Liver (tissue), 9 donors: ENCODE results near the gene GLIPR1. TPM values are rescaled to one million over a fixed set of nuclear protein-coding genes. Genes with fewer than 3 reads are reported as not detected.

Experiments
- DNase-seq: peaks from one replicate; pipeline ENCODE4 v3.0.0-alpha.2; 2017; ENCODE audit warnings: low spot score
- H3K27ac ChIP-seq, 2 donors: one replicate each; pipeline ENCODE4 v1.7.0; 2013; ENCODE audit warnings: inconsistent platforms in 2 of 2, low read length in 2 of 2, control low read depth in 1 of 2, low read depth in 1 of 2, mild to moderate bottlenecking in 1 of 2
- H3K27me3 ChIP-seq, 4 donors: one replicate each; pipeline versions ENCODE4 v1.6.1 to v1.7.0; 2013; ENCODE audit warnings: low read length in 3 of 4, inconsistent platforms in 1 of 4, mild to moderate bottlenecking in 1 of 4, moderate library complexity in 1 of 4; ENCODE audit not compliant: control insufficient read depth in 4 of 4, insufficient read depth in 4 of 4
- H3K36me3 ChIP-seq, 4 donors: one replicate each; pipeline versions ENCODE4 v1.6.1 to v1.7.0; 2013; ENCODE audit warnings: low read length in 3 of 4, mild to moderate bottlenecking in 3 of 4, low read depth in 1 of 4, moderate library complexity in 1 of 4; ENCODE audit not compliant: control insufficient read depth in 4 of 4, insufficient read depth in 3 of 4
- H3K4me1 ChIP-seq, 4 donors: one replicate each; pipeline versions ENCODE4 v1.6.1 to v1.7.0; 2013; ENCODE audit warnings: low read length in 3 of 4, mild to moderate bottlenecking in 3 of 4, moderate library complexity in 1 of 4; ENCODE audit not compliant: control insufficient read depth in 4 of 4, insufficient read depth in 4 of 4
- H3K4me3 ChIP-seq, 3 donors: one replicate each; pipeline versions ENCODE4 v1.6.1 to v1.7.0; 2013; ENCODE audit warnings: low read length in 3 of 3, control low read depth in 1 of 3, low read depth in 1 of 3, mild to moderate bottlenecking in 1 of 3
- H3K9ac ChIP-seq, 2 donors: one replicate each; pipeline ENCODE4 v1.7.0; 2013; ENCODE audit warnings: low read length in 2 of 2, mild to moderate bottlenecking in 2 of 2, moderate library complexity in 2 of 2, control low read depth in 1 of 2, low read depth in 1 of 2
- H3K9me3 ChIP-seq, 4 donors: one replicate each; pipeline versions ENCODE4 v1.6.1 to v1.7.0; 2013; ENCODE audit warnings: low read length in 3 of 4; ENCODE audit not compliant: control insufficient read depth in 4 of 4
- EGR1 ChIP-seq, 2 donors: IDR thresholded peaks; 2 replicates each; pipeline ENCODE4 v1.6.1; 2016 to 2018; ENCODE audit warnings: antibody characterized with exemption in 2 of 2, low read depth in 2 of 2
- FOXA1 ChIP-seq: IDR thresholded peaks from 2 replicates; pipeline ENCODE4 v1.6.1; 2016; ENCODE audit warnings: antibody characterized with exemption
- FOXA2 ChIP-seq: IDR thresholded peaks from 2 replicates; pipeline ENCODE4 v1.6.1; 2016; ENCODE audit warnings: antibody characterized with exemption
- GABPA ChIP-seq, 2 donors: IDR thresholded peaks in 1 of 2; conservative IDR thresholded peaks in 1 of 2; 2 replicates each; pipeline ENCODE4 v1.6.1; 2016; ENCODE audit warnings: antibody characterized with exemption in 2 of 2, mild to moderate bottlenecking in 1 of 2, moderate library complexity in 1 of 2
- HNF4A ChIP-seq, 2 donors: conservative IDR thresholded peaks; 2 replicates each; pipeline ENCODE4 v1.6.1; 2016; ENCODE audit warnings: antibody characterized with exemption in 2 of 2, mild to moderate bottlenecking in 2 of 2
- HNF4G ChIP-seq: IDR thresholded peaks from 2 replicates; pipeline ENCODE4 v1.6.1; 2016; ENCODE audit warnings: antibody characterized with exemption
- JUND ChIP-seq, 2 donors: IDR thresholded peaks; 2 replicates each; pipeline ENCODE4 v1.6.1; 2016; ENCODE audit warnings: antibody characterized with exemption in 2 of 2
- NR2F2 ChIP-seq: IDR thresholded peaks from 2 replicates; pipeline ENCODE4 v1.6.1; 2016; ENCODE audit warnings: antibody characterized with exemption
- RAD21 ChIP-seq, 2 donors: IDR thresholded peaks; 2 replicates each; pipeline ENCODE4 v1.6.1; 2016; ENCODE audit warnings: antibody characterized with exemption in 2 of 2, mild to moderate bottlenecking in 2 of 2
- RXRA ChIP-seq, 2 donors: IDR thresholded peaks; 2 replicates each; pipeline ENCODE4 v1.6.1; 2017 to 2018; ENCODE audit warnings: antibody characterized with exemption in 2 of 2, mild to moderate bottlenecking in 1 of 2
- SP1 ChIP-seq: IDR thresholded peaks from 2 replicates; pipeline ENCODE4 v1.6.1; 2018; ENCODE audit warnings: antibody characterized with exemption, mild to moderate bottlenecking
- TAF1 ChIP-seq: conservative IDR thresholded peaks from 2 replicates; pipeline ENCODE4 v1.6.1; 2016; ENCODE audit warnings: antibody characterized with exemption, mild to moderate bottlenecking
- YY1 ChIP-seq: IDR thresholded peaks from 2 replicates; pipeline ENCODE4 v1.6.1; 2016; ENCODE audit warnings: antibody characterized with exemption, mild to moderate bottlenecking
- ZBTB33 ChIP-seq: IDR thresholded peaks from 2 replicates; pipeline ENCODE4 v1.6.1; 2016; ENCODE audit warnings: antibody characterized with exemption
- WGBS: extraction: QIAGEN DNeasy Blood & Tissue Kit; methylation state at CpG from one replicate; pipeline ENCODE4 v1.1.7; 2013; 5-methylcytosine and 5-hydroxymethylcytosine counted together
- polyA plus RNA-seq, 2 donors: library from polyadenylated mRNA; stranded (reverse) in 1 of 2; unstranded in 1 of 2; fragments of 200-250 nt in 1 of 2; fragments of >200 nt in 1 of 2; fragmentation: Nextera tagmentation in 1 of 2; extraction: Ambion mirVana in 1 of 2; gene quantifications; one replicate each; pipeline versions ENCODE4 v1.2.1 to v1.2.3, GENCODE V29; 2013 to 2015
- total RNA-seq, 2 donors: library from RNA; depleted of rRNA; stranded (reverse); fragments of >200 nt; gene quantifications; one replicate each; pipeline ENCODE4 v1.2.3, GENCODE V29; 2014
- TF ChIP-seq, protein P1 (sequence below): IDR thresholded peaks from 2 replicates; pipeline ENCODE4 v1.6.1; 2016; ENCODE audit warnings: antibody characterized with exemption
- TF ChIP-seq, protein P2 (sequence below): IDR thresholded peaks from 2 replicates; pipeline ENCODE4 v1.6.1; 2016; ENCODE audit warnings: antibody characterized with exemption
- TF ChIP-seq, protein P3 (sequence below): IDR thresholded peaks from 2 replicates; pipeline ENCODE4 v1.6.1; 2016; ENCODE audit warnings: antibody characterized with exemption, mild to moderate bottlenecking
- TF ChIP-seq, protein P4 (sequence below): fragments of 150-350 bp; IDR thresholded peaks from 2 replicates; pipeline ENCODE4 v1.5.1; 2017; ENCODE audit warnings: improper control_type of control experiment, low read depth, low read length; ENCODE audit not compliant: missing input control
- donor health status: healthy.
- donor health status: healthy.
- donor health status: healthy.
- donor health status: healthy.
- donor health status: healthy.

The GLIPR1 gene
- total and polyA plus RNA-seq, 4 donors = 3.0 to 8.2 (median 4.7) TPM

DNA sequence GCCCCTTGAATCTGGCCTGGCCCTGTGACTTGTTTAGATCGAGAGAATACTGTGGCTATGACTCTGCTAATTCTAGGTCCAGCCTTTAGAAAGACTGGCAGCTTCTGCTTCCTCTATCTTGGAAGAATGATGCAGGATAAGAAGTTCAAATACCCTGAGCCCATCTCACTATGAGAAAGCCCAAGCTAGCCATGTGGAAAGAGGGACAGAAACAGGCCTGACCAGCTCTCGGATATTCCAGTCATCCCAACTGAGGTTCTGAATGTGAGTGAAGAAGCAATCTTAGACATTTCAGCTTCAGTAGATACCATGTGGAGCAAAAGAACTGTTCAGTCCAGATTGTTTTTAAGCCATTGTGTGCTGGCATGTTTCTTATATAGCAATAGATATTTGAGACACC, 48.1 kb downstream of the GLIPR1 start:
- 74% methylated on average over 2 of the region's 2 CpGs for WGBS
- TF ChIP-seq HNF4G (no peak), RXRA (IDR thresholded peaks at IDR 0.05) (no peak), HNF4A (conservative IDR thresholded peaks at IDR 0.05) (no peak), YY1 (no peak), SP1 (no peak), GABPA (IDR thresholded peaks at IDR 0.05 in 1 of 2, conservative IDR thresholded peaks at IDR 0.05 in 1 of 2) (no peak)

GRCh38 chr12:75529316-75529715, 48.8 kb downstream of the GLIPR1 start:
- no peaks in the 10 kb centered on the region for H3K36me3 ChIP-seq
- DNase-seq = no peak
- H3K9ac ChIP-seq = no peak overlapping the region
- H3K27ac ChIP-seq = no peak overlapping the region
- H3K4me1 ChIP-seq = no peaks in the 10 kb centered on the region
- TF ChIP-seq SP1 (no peak), ZBTB33 (no peak), YY1 (no peak), GABPA (IDR thresholded peaks at IDR 0.05 in 1 of 2, conservative IDR thresholded peaks at IDR 0.05 in 1 of 2) (no peak), JUND (IDR thresholded peaks at IDR 0.05) (no peak), FOXA1 (no peak), FOXA2 (no peak), TAF1 (no peak), RXRA (IDR thresholded peaks at IDR 0.05) (no peak), HNF4G (no peak), EGR1 (IDR thresholded peaks at IDR 0.05; ENCODE audit: low read depth in 2 of 2) (no peak), RAD21 (IDR thresholded peaks at IDR 0.05) (no peak), NR2F2 (no peak), HNF4A (conservative IDR thresholded peaks at IDR 0.05) (no peak)
- TF ChIP-seq, protein P1, sequence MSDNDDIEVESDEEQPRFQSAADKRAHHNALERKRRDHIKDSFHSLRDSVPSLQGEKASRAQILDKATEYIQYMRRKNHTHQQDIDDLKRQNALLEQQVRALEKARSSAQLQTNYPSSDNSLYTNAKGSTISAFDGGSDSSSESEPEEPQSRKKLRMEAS = no peak
- TF ChIP-seq, protein P2, sequence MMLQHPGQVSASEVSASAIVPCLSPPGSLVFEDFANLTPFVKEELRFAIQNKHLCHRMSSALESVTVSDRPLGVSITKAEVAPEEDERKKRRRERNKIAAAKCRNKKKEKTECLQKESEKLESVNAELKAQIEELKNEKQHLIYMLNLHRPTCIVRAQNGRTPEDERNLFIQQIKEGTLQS = no peak
- TF ChIP-seq, protein P3, sequence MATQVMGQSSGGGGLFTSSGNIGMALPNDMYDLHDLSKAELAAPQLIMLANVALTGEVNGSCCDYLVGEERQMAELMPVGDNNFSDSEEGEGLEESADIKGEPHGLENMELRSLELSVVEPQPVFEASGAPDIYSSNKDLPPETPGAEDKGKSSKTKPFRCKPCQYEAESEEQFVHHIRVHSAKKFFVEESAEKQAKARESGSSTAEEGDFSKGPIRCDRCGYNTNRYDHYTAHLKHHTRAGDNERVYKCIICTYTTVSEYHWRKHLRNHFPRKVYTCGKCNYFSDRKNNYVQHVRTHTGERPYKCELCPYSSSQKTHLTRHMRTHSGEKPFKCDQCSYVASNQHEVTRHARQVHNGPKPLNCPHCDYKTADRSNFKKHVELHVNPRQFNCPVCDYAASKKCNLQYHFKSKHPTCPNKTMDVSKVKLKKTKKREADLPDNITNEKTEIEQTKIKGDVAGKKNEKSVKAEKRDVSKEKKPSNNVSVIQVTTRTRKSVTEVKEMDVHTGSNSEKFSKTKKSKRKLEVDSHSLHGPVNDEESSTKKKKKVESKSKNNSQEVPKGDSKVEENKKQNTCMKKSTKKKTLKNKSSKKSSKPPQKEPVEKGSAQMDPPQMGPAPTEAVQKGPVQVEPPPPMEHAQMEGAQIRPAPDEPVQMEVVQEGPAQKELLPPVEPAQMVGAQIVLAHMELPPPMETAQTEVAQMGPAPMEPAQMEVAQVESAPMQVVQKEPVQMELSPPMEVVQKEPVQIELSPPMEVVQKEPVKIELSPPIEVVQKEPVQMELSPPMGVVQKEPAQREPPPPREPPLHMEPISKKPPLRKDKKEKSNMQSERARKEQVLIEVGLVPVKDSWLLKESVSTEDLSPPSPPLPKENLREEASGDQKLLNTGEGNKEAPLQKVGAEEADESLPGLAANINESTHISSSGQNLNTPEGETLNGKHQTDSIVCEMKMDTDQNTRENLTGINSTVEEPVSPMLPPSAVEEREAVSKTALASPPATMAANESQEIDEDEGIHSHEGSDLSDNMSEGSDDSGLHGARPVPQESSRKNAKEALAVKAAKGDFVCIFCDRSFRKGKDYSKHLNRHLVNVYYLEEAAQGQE = no peak
- TF ChIP-seq, protein P4, sequence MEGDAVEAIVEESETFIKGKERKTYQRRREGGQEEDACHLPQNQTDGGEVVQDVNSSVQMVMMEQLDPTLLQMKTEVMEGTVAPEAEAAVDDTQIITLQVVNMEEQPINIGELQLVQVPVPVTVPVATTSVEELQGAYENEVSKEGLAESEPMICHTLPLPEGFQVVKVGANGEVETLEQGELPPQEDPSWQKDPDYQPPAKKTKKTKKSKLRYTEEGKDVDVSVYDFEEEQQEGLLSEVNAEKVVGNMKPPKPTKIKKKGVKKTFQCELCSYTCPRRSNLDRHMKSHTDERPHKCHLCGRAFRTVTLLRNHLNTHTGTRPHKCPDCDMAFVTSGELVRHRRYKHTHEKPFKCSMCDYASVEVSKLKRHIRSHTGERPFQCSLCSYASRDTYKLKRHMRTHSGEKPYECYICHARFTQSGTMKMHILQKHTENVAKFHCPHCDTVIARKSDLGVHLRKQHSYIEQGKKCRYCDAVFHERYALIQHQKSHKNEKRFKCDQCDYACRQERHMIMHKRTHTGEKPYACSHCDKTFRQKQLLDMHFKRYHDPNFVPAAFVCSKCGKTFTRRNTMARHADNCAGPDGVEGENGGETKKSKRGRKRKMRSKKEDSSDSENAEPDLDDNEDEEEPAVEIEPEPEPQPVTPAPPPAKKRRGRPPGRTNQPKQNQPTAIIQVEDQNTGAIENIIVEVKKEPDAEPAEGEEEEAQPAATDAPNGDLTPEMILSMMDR = no peak
- 85% methylated on average over 1 of the region's 1 CpG for WGBS
- H3K27me3 ChIP-seq = no peaks in the 10 kb centered on the region
- H3K9me3 ChIP-seq = no peaks in the 10 kb centered on the region
- no peak overlapping the region for H3K4me3 ChIP-seq

More for the DNA sequence above, 48.1 kb downstream of the GLIPR1 start:
- H3K4me1 ChIP-seq = no peaks in the 10 kb centered on the region
- no peak overlapping the region for H3K4me3 ChIP-seq
- DNase-seq = no peak
- H3K27ac ChIP-seq = no peak overlapping the region
- H3K36me3 ChIP-seq = no peaks in the 10 kb centered on the region
- H3K9ac ChIP-seq = no peak overlapping the region
- H3K9me3 ChIP-seq = no peaks in the 10 kb centered on the region
- H3K27me3 ChIP-seq = no peaks in the 10 kb centered on the region
